Measurements from ENCODE around the gene ZBTB2. TPM values are rescaled to one million over a fixed set of nuclear protein-coding genes. Genes with fewer than 3 reads are reported as not detected.

ZBTB2 gene
- total and polyA plus RNA-seq, 10 of the 15 experiments (the other 5 are each of a cell fraction or from before 2014, with no cell fraction given): 4.2 to 21.9 (median 15.0) TPM

DNA sequence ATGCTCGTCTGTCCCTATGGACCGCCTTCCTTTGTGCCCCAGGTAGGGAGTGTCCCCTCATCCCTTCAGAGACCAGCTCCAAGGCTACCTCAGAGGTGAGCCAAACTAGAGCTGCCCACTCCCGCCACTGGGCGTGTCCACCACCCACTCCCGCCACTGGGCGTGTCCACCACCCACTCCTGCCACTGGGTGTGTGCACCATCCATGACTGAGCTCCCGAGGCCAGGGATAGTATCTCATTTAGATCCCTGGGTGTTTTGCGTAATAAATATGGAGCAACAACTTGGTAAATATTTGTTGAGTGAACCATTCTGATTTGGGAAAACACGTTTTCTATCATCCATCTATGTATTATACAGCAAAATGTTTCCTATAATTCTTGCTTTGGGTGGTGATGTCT is 68.8 kb downstream of the ZBTB2 start:
- ATAC-seq (no peak), FAIRE-seq (no peak), DNase-seq (ENCODE audit: low read depth, low spot score) (no peak)
- RAD21 ChIA-PET (ENCODE audit: unreplicated experiment): interaction anchor here (1.3 to 7.3 kb wide), 3 partner anchors 12 to 430 kb away, joined by 4 to 180 read pairs (median 5); no protein-coding TSS in a partner anchor
- in situ Hi-C loops (cut with MboI): loop anchor here (5.0 kb wide), 1 partner anchor 310 kb away; no protein-coding TSS in a partner anchor
- BruUV-seq (replicated peaks): no TSS peak
- Histone ChIP-seq H3K36me3 (ENCODE audit: control insufficient read depth in 2 of 2, insufficient read depth in 2 of 2, low read length in 1 of 2) (no peaks in the 10 kb centered on the region), H3K4me2 (ENCODE audit: control insufficient read depth, insufficient read depth) (no peak overlapping the region), H3K9ac (ENCODE audit: control insufficient read depth, insufficient read depth, low read length) (no peak overlapping the region), H3K4me3 (no peak overlapping the region), H3K27ac (ENCODE audit: control insufficient read depth, insufficient read depth) (no peak overlapping the region), H3K79me2 (ENCODE audit: control insufficient read depth, insufficient read depth, low read length) (no peaks in the 10 kb centered on the region), H4K20me1 (ENCODE audit: control insufficient read depth, insufficient read depth) (no peaks in the 10 kb centered on the region), H3K9me3 (replicated peaks; ENCODE audit: control insufficient read depth, insufficient read depth, low read length) (no peaks in the 10 kb centered on the region), H2AFZ (ENCODE audit: control insufficient read depth, low read depth, low read length) (no peak overlapping the region), H3K27me3 (replicated peaks in 1 of 2; ENCODE audit: control insufficient read depth in 2 of 2, insufficient read depth in 2 of 2, low read length in 1 of 2) (peaks cover 0 to 7% of the 10 kb centered on the region in 2 experiments; a peak in 2 of 4 replicates), H3K4me1 (ENCODE audit: control insufficient read depth, insufficient read depth, low read length) (no peaks in the 10 kb centered on the region)
- intact Hi-C loops (cut with micrococcal nuclease; ENCODE audit: unreplicated experiment): loop anchor here (5.0 kb wide), 1 partner anchor 500 kb away; no protein-coding TSS in a partner anchor
- TF ChIP-seq MYC (IDR thresholded peaks at IDR 0.05; ENCODE audit: insufficient read depth, insufficient read length, insufficient replicate concordance, low read length, severe bottlenecking) (no peak), MXI1 (IDR thresholded peaks at IDR 0.05; ENCODE audit: low read depth, low read length) (no peak), DPF2 (IDR thresholded peaks at IDR 0.05) (no peak), PAX5 (IDR thresholded peaks at IDR 0.05; ENCODE audit: borderline replicate concordance, low read depth, low read length) (no peak), BHLHE40 (IDR thresholded peaks at IDR 0.05; ENCODE audit: borderline replicate concordance in 1 of 2, low read depth in 2 of 2, low read length in 1 of 2) (no peak)
- TF ChIP-seq, protein P1, sequence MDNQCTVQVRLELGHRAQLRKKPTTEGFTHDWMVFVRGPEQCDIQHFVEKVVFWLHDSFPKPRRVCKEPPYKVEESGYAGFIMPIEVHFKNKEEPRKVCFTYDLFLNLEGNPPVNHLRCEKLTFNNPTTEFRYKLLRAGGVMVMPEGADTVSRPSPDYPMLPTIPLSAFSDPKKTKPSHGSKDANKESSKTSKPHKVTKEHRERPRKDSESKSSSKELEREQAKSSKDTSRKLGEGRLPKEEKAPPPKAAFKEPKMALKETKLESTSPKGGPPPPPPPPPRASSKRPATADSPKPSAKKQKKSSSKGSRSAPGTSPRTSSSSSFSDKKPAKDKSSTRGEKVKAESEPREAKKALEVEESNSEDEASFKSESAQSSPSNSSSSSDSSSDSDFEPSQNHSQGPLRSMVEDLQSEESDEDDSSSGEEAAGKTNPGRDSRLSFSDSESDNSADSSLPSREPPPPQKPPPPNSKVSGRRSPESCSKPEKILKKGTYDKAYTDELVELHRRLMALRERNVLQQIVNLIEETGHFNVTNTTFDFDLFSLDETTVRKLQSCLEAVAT (IDR thresholded peaks at IDR 0.05): no peak
- SMC1A ChIA-PET (ENCODE audit: uncharacterized antibody, unreplicated experiment): interaction anchor here (7.2 to 9.5 kb wide), 2 partner anchors 307 to 430 kb away, joined by 128 to 200 read pairs; no protein-coding TSS in a partner anchor
- POLR2A ChIA-PET: no interaction called here
- 25% methylated on average over 9 of the region's 9 CpGs for WGBS (ENCODE audit: insufficient coverage, insufficient replicate concordance, low lambda C conversion rate, missing lambda C conversion rate)
- CTCF ChIA-PET: interaction anchor here (0.6 to 7.7 kb wide), 9 partner anchors 12 to 505 kb away, joined by 3 to 369 read pairs (median 24); no protein-coding TSS in a partner anchor
